ENCODE results near the gene RHOT2. TPM values are rescaled to one million over a fixed set of nuclear protein-coding genes. Genes with fewer than 3 reads are reported as not detected.
A peak's percentile ranks its signal among the peaks of the same experiment; 100 is the strongest.

Gene RHOT2
- total RNA-seq, 1 donor from 2014 or later = 23.5 TPM

DNA sequence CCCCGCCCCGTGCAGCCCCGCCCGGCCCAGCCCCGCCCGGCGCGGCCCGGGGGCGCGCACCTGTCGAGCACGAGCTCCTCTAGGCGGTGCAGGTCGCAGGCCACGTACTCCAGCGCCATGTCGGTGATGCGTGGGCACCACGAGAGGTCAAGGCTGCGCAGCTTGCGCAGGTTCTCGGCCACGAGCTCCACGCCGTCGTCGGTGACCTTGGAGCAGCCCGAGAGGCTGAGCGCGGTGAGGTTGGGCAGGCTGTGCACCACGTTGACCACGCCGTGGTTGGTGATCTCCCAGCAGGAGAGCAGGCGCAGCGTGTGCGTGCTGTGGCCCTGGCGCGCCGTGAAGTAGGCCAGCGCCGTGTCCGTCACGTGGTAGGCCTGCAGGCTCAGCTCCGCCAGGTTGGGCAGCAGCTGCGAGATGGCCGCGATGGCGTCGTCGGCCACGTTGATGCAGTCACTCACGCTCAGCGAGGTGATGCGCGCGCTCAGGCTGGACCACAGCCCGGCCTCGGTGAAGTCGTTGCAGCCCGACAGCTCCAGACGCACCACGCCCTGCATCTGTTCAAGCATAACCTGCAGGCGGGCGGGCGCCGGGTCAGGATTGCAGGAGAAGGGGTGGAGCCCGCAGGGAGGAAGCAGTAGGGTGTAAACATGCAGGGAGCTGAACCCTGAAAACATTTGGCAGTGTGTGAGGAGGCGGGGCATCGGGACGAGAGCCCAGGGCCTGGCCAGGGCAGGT, 27.6 kb downstream of the RHOT2 start:
- DNase-seq (ENCODE audit: low read depth in 2 of 2) = no peak

DNA sequence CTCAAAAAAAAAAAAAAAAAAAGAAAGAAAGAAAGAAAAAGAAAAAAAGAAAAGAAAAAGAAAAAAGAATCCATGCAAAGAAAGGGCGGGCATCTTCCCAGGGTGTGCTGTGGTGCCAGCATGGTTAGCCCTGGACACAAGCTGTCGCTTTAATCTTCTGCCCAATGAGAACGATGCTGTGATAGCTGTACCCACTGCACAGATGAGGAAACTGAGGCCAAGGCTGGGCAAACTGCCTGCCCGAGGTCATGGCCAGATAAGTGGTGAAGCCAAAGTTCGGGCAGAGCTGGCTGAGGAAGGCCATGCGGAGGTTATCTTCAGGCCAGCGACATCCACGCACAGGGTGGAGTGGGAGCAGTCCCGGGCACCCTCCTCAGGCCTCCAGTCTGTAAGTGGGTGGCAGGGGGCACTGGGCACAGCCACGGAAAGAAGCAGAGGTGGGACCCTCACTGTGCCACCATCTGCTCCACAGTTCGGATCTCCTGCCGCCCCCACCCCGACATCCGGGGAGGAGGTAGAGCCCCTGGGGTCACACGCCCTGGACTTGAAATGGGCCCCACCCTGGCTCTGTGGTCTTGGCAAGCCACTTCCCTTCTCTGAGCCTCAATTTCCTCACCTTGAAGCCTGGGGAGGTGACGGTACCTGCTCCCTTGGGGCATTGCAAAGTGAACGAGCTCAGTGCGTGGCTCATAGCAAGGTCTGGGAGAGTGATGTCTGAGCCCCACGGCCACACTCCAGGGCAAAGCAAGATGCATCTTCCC, 31.2 kb downstream of the RHOT2 start:
- DNase-seq (ENCODE audit: low read depth in 2 of 2) = no peak

DNA sequence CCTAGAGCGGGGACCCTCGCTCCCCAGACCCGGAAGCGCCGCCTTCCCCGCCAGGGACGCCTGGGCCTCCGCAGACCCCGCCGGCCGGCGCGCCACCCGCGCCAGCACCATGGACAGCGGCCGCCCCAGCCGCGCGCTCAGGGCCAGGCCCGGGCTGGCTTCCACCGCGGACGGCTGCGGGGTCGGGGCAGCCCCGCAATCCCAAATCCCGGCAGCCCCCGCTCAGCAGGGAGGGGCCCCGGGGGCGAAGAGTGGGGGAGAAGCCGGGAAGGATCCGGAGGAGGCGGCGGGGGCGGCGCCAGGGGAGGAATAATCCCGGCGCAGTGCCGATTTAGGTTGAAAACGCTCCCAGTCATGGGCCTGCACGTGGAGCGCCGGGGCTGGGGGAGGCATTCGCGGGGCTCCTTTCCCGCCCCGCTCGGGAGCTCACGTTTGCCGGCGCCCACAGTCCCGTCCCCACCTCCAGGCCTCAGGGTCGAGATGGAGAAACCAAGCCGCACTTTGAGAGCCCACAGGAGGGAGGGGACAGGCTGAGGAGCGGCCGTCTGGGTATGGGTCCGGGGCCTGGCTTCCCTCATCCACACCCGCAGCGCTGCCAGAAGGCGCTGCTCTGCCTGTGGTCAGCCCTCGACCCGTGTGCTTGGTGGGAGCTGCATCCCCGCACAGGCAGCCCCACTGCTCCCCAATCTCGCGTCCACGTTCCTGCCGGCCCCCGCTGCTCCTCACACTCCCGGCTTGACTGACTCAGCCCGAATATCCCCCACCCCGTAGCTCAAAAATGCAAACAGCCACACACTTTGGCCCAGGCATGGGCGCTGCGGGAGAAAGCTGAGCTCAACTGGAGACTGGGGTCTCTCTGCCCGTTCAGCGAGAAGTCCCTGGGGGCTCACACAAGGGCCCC, 33.0 kb downstream of the RHOT2 start:
- peak in 1 of 2 donors; percentile 30 for DNase-seq (ENCODE audit: low read depth in 2 of 2)

DNA sequence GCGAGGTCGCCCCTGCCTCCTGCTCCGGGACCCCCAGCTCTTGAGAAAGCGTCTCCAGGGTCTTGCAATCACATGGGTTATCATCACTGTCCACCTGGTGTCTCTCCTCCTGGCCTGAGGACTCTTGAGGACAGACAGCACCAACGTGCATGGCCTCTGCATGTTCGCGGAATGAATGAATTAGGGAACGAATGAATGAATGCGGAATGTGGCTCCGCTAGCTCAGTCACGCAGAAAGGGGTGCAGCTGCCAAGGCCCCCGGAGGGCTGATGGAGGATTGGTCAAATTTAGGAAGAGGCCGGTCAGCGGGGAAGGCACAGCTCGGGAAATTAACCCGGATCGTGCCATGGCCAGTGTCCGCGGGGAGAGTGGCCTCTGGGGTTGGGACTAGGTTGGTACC, 34.4 kb downstream of the RHOT2 start:
- no peak for DNase-seq (ENCODE audit: low read depth in 2 of 2)

DNA sequence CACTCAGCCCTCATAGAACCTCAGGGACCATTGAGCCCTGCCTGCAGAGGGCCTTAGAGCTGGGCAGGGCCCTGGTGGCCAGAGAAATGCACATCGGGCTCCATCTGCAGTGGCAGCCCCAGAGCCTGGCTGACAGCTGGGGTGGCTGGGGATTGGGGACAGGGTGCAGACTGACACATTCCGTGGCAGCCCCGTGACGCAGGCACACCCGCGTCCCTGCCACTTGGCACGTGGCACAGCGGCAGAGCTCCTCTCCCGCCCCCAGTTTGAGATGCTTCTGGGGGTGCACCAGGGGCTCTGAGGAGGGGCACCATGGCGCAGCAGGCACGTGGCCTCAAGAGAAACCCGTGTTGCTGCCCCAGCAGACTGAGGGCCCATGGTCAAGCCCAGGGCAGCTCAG, 35.5 kb downstream of the RHOT2 start:
- no peak for DNase-seq (ENCODE audit: low read depth in 2 of 2)

- no peak for DNase-seq (ENCODE audit: low read depth in 2 of 2)
These were observed 36.1 kb downstream of the RHOT2 start for GRCh38 chr16:704047-704446.

- DNase-seq (ENCODE audit: low read depth in 2 of 2) = no peak
These were observed 36.8 kb downstream of the RHOT2 start for GRCh38 chr16:704552-705380.

DNA sequence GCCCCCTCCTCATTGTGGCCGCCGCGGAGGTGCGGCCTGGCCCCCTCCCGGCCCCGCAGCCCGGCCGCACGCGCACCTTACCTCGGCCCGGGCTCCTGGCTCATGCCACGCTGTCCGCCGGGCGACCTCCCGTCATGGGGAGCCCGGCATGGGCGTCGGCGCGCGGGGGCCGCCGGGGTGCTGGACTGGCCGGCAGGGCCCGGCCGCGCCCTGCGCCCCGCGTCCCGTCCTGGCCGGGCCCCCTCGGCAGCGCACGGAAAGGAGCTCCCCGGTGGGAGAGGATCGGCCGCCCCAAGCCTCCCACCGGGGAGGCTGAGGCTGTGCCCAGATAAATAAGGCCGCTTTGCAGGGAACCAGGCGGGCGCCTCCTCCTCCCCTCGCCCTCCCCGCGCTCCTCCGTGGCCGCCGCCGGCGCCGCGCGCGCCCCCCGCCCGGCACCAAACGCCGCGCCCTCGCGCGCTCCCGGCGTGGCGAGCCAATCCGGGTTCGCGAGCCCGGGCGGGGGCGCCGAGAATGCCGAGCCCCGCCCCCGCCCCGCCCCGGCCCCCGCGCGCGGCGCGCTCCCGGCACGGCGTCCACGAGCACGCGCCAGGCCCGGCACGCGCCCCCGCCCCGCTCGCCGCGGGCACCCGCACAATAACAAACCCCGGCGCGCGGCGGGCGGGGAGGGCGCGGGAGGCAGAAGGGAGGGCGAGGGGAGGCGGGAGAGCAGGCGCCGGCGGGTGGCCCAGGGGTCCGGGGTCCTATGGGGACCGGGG, 37.7 kb downstream of the RHOT2 start, which contains the start of gene FBXL16:
Gene FBXL16, minus strand, starts transcription at position 371 of the 758 bp plus-strand sequence. CDS start 8,396 bp downstream, outside the sequence.
- peak in 1 of 2 donors; percentile 30 for DNase-seq (ENCODE audit: low read depth in 2 of 2)

DNA sequence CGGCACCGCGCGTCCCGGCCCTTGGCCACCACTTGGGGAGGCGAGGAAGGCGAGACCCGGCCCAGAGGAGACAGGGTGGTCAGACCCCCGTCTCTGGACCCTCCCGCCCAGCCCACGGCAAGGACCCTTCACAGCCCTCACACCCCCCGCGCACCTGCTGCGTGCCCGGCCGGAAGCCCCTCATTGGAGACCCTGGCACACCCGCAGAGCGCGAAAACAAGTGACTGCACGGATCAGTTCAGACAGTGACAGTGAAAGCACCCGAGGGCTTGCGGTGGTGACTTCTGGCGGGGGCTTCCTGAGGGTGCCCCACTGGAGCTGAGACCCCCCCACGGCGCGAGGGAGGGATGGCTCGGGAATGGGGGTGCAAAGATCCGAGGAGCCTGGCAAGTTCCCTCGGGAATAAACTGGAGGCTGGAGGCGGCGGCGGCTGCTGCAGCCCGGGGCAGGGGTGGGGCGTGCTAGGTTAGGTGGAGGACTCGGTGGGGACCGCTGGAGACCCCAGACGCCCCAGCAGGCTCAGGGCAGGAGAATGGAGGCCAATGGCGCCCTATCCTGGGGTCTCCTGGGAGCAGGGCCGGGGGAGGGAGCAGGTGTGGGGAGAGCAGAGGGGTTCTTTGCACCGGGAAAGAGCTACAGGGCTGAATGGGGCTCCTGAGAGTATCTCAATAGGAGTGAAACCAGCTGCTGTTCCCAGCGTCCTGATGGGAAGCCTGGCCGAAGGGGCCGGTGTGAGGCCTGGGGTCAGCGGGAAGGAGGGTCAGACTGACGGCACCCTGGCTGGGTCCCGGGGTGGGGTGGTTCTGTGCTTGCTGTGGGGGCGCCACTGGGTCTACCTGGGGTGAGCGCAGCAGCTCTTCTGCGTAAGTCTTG, 38.5 kb downstream of the RHOT2 start:
- DNase-seq (ENCODE audit: low read depth in 2 of 2) = no peak

DNA sequence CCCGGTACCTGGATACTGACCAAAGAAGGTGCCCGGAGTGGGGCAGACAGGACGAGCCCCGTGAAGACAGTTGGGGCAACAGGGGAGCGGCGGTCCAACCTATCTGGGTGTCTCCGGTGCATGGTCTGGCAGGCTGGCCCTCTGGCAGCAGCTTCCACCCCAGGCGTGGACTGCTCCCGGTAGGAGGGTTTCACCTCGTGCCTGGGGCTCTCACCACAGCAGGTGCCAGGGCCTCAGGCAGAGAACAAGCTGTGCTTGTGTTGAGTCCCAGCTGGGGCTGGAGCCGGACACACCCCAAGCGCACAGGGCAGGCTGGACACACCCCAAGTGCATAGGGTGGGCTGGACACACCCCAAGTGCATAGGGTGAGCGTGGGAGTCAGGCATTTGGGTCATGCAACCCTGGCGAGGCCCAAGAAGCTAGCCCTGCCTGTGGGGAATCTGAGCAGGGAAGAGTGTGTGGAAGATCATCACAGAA, 39.2 kb downstream of the RHOT2 start:
- no peak for DNase-seq (ENCODE audit: low read depth in 2 of 2)

- DNase-seq (ENCODE audit: low read depth in 2 of 2) = no peak
These were observed 40.1 kb downstream of the RHOT2 start for GRCh38 chr16:708019-708418.

DNA sequence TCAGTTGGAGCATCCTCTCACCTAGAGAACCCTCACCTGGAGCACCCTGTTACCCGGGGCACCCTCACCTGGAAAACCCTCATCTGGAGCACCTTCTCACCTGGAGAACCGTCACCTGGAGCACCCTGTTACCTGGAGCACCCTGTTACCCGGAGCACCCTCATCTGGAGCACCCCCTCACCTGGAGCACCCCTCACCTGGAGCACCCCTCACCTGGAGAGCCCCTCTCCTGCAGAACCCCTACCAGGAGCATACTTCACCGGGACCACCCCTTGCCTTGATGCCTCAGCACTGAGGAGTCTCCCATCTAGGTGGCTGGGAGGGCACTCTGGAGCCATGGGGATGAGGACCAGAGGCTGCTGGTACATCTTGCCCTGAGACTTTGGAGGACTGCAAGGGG, 41.0 kb downstream of the RHOT2 start:
- DNase-seq (ENCODE audit: low read depth in 2 of 2) = no peak

- DNase-seq (ENCODE audit: low read depth in 2 of 2) = no peak
These were observed 41.9 kb downstream of the RHOT2 start for GRCh38 chr16:709566-710499.

DNA sequence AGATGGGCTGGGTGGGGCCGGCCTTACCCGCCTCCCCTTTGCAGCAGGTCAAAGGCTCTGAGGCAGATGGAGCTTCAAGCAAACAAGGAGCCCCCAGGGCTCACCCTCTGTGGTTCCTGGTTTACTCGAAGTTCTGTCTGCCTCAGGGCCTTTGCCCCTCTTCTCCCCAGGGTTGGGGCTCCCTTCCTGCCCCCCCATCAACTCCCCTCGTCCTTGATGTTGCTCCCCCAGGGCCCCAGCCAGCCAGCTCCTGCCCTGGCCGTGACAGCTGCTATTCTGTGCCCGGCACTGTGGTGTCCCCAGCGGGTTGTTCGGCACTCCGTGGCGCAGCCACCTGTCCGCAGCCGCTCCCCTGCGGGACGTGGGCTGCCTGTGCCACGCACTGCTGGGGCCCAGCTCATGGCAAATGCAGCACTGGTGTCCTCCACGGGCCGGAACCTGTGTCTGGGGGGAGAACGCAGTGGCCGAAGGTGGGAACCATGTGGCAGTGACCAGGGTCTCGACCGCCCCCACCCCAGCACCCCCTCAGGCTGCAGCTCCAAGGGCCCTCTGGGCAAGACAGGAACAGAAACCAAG, 42.7 kb downstream of the RHOT2 start:
- no peak for DNase-seq (ENCODE audit: low read depth in 2 of 2)

DNA sequence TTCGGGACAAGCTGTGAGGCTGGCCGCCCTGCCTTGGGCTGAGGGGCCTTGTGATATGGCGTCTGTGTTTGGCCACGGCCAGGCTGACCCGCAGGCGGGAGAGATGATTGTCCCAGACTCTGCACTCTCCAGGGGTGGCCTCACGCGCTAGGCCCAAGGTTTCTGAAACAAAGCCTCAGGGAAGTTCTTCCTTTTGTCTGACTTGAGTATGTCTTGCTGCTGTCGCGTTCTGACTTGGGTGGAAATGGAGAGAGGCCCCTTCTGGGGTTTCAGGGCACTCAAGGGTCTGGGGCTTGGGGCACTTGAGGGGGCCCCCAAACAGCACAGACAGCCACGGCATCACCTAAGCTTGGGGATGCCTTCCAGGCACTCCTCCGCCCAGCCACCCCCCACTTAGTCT, 43.2 kb downstream of the RHOT2 start:
- DNase-seq (ENCODE audit: low read depth in 2 of 2) = no peak

GRCh38 chr16:711548-712320, 43.8 kb downstream of the RHOT2 start:
- DNase-seq (ENCODE audit: low read depth in 2 of 2) = peak; percentile 32 to 67

DNA sequence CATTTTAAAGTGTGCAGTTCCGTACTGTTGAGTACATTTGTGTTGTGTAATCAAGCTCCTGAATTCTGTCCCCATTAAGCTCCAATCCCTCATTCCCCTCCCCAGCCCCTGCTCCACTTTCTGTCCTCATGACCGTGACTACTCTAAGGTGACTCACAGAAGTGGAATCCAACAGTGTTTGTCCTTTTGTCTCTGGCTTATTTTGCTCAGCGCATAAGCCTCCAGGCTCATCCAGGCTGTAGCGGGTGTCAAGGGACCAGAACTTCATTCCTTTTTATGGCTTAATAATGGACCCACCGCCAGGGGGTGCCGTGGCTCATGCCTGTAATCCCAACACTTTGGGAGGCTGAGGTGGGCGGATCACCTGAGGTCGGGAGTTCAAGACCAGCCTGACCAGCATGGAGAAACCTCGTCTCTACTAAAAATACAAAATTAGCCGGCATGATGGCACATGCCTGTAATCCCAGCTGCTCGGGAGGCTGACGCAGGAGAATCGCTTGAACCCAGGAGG, 44.9 kb downstream of the RHOT2 start:
- peak; percentile 36 to 76 for DNase-seq (ENCODE audit: low read depth in 2 of 2)
